Muscle layer of duodenum (tissue), 2 donors: ENCODE measurements around the gene CDKN3.

Experiments
- H3K27ac ChIP-seq: one replicate; pipeline ENCODE4 v1.7.0; 2013; ENCODE audit warnings: mild to moderate bottlenecking, low read length
- H3K27me3 ChIP-seq: one replicate; pipeline ENCODE4 v1.7.0; 2013; ENCODE audit warnings: low read depth, mild to moderate bottlenecking, control low read depth, low read length
- H3K36me3 ChIP-seq, 2 donors: one replicate each; pipeline ENCODE4 v1.7.0; 2013; ENCODE audit warnings: low read length in 2 of 2, control low read depth in 1 of 2, mild to moderate bottlenecking in 1 of 2; ENCODE audit not compliant: insufficient read depth in 2 of 2, control insufficient read depth in 1 of 2
- H3K4me1 ChIP-seq, 2 donors: one replicate each; pipeline ENCODE4 v1.7.0; 2013; ENCODE audit warnings: low read length in 2 of 2, mild to moderate bottlenecking in 2 of 2, control low read depth in 1 of 2, moderate library complexity in 1 of 2; ENCODE audit not compliant: insufficient read depth in 2 of 2, control insufficient read depth in 1 of 2
- H3K4me3 ChIP-seq, 2 donors: one replicate each; pipeline ENCODE4 v1.7.0; 2013; ENCODE audit warnings: low read length in 2 of 2, low read depth in 1 of 2, mild to moderate bottlenecking in 1 of 2
- H3K9me3 ChIP-seq, 2 donors: one replicate each; pipeline ENCODE4 v1.7.0; 2013; ENCODE audit warnings: low read length in 2 of 2, control low read depth in 1 of 2, mild to moderate bottlenecking in 1 of 2; ENCODE audit not compliant: control insufficient read depth in 1 of 2
- donor health status: healthy.

The CDKN3 gene

GRCh38 chr14:54462048-54462447 is 65.2 kb downstream of the CDKN3 start:
- Histone ChIP-seq H3K27ac (no peak overlapping the region), H3K27me3 (no peaks in the 10 kb centered on the region), H3K4me1 (no peaks in the 10 kb centered on the region), H3K4me3 (no peak overlapping the region), H3K36me3 (no peaks in the 10 kb centered on the region), H3K9me3 (peaks cover 0 to 1% of the 10 kb centered on the region in 2 donors)

GRCh38 chr14:54465654-54466053 is 68.8 kb downstream of the CDKN3 start:
- H3K27ac ChIP-seq = no peak overlapping the region
- no peaks in the 10 kb centered on the region for H3K27me3 ChIP-seq
- peaks cover 0 to 12% of the 10 kb centered on the region in 2 donors for H3K36me3 ChIP-seq
- H3K4me1 ChIP-seq = no peaks in the 10 kb centered on the region
- peaks cover 4 to 12% of the 10 kb centered on the region in 2 donors for H3K9me3 ChIP-seq
- no peak overlapping the region for H3K4me3 ChIP-seq

- H3K9me3 ChIP-seq = peaks cover 4 to 12% of the 10 kb centered on the region in 2 donors
- H3K36me3 ChIP-seq = peaks cover 0 to 16% of the 10 kb centered on the region in 2 donors
- H3K4me1 ChIP-seq = no peaks in the 10 kb centered on the region
- H3K27me3 ChIP-seq = no peaks in the 10 kb centered on the region
- no peak overlapping the region for H3K27ac ChIP-seq
- H3K4me3 ChIP-seq = no peak overlapping the region
These were observed 70.5 kb downstream of the CDKN3 start for GRCh38 chr14:54467280-54467679.
